Measurements from ENCODE around the gene CLEC18A.
"Not testable (repeated sequence)": the region's sequence is repeated elsewhere in the genome, so short reads cannot be mapped to it uniquely, and the experiment has no call there.

DNA sequence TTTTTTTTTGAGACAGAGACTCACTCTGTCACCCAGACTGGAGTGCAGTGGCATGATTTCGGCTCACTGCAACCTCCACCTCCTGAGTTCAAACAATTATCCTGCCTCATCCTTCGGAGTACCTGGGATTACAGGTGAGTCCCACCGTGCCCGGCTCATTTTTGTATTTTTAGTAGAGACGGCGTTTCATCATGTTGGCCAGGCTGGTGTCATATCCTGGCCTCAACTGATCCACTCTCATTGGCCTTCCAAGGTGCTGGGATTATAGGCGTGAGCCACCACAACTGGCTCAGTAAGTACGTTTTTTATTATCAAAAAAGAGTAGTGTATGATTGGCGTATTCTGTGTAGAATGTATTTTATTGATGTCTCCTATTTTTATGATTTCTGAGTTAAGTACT lies 48.7 kb downstream of the CLEC18A start:
- not testable (repeated sequence) for TF ChIP-seq YY1 (IDR thresholded peaks at IDR 0.05; ENCODE audit: insufficient read depth, insufficient read length); ZNF274 (IDR thresholded peaks at IDR 0.05; ENCODE audit: low read depth, low read length)

Data from NT2/D1 (cell line).